G401 (cell line): ENCODE measurements around the gene LOXL3. TPM values are rescaled to one million over a fixed set of nuclear protein-coding genes. Genes with fewer than 3 reads are reported as not detected.
A peak's percentile ranks its signal among the peaks of the same experiment; 100 is the strongest.

Experiments used
- DNase-seq: peaks from one replicate; pipeline ENCODE4 v3.0.0-alpha.2; 2015; ENCODE audit warnings: low spot score
- in situ Hi-C: cut with HindIII; loops from 2 replicates; pipeline ENCODE4 v1.10.0; 2016; ENCODE audit warnings: low sequenced_read_pairs, mixed read lengths
- total RNA-seq: library from RNA; depleted of rRNA; stranded (reverse); fragments of >200 nt; shearing (Covaris generic); gene quantifications from 2 replicates; pipeline ENCODE4 v1.2.3, GENCODE V29; 2014

The LOXL3 gene
- total RNA-seq, 1 experiment from 2014 or later = 11.4 TPM

- DNase-seq = no peak
- in situ Hi-C loops = no loop called here
These were observed 40.0 kb downstream of the LOXL3 start for GRCh38 chr2:74513605-74514367.

DNA sequence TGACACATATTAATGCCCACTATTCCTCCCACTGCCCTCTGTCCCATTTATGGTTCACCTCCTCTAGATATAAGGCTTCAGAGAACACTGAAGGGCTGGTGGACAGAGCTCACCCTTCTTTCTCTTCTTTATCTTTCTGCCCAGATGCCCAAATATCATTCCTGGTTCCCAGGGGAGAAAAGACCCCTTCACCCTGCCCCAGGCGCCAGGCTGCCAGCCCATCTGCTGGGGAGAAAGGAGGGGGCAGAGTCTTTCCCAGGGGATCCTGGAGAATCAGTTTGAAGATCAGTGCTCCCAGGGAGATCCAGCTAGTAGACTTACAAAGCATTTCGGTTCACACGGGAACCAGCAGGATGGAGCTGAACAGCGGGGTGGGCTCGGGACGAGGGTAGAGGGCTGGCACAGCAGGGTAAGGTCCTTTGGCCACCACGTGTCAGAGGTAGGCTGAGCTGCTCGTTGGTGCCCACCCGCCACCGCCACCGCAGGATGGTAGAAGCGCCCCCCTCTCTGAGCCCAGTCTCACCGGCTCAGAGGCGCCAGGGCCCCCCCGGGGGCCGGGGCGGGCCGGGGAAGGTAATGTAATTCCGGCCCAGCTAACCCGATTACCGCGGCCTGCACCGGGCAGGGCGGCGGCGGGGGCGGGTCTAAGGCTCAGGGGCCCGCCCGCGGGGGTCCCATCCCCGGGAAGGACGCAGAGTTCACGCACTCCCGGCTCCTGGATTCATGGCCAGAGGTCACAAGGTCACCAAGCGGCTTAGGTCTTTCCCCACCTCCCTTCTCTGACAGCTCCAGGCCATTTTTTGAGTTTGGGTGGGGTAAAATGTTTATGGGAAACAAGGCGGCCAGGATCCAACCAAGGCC, 40.8 kb downstream of the LOXL3 start:
- in situ Hi-C loops = no loop called here
- DNase-seq = no peak

GRCh38 chr2:74511104-74511989, 42.4 kb downstream of the LOXL3 start:
- DNase-seq = no peak
- in situ Hi-C loops = no loop called here

DNA sequence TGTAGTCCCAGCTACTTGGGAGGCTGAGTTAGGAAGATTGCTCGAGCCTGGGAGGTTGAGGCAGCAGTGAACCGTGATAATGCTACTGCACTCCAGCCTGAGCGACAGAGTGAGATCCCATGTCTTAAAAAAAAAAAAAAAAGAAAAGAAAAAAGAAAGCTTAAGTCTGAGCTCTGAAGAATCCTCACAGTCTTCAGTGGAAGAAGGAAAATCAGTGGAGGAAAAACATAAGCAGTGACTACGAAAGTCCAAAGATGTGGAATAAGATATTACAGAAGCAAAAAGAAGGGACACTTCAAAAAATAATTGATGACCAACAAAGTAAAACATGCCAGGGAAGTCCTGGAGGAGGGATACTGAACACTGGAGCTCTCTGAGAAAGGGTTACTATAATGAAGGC, 43.5 kb downstream of the LOXL3 start:
- no peak for DNase-seq
- in situ Hi-C loops = no loop called here

- in situ Hi-C loops = no loop called here
- DNase-seq = peak; percentile 59
These were observed 45.7 kb downstream of the LOXL3 start for GRCh38 chr2:74507926-74508520.

GRCh38 chr2:74507145-74507925, 46.4 kb downstream of the LOXL3 start, which contains the start of gene PCGF1:
PCGF1 (minus strand) TSS chr2:74507695; CDS start chr2:74507668, 27 bp downstream.
- in situ Hi-C loops = no loop called here

GRCh38 chr2:74505448-74506246, 48.1 kb downstream of the LOXL3 start:
- DNase-seq = no peak
- in situ Hi-C loops = no loop called here

More at GRCh38 chr2:74507145-74507925, 46.4 kb downstream of the LOXL3 start, which contains the start of gene PCGF1:
- DNase-seq = peak; percentile 99

GRCh38 chr2:74504591-74504990, 49.2 kb downstream of the LOXL3 start:
- DNase-seq = no peak
- in situ Hi-C loops = no loop called here

- in situ Hi-C loops = no loop called here
These were observed 50.0 kb downstream of the LOXL3 start for GRCh38 chr2:74503506-74504475.

GRCh38 chr2:74502720-74503505, 50.8 kb downstream of the LOXL3 start:
- in situ Hi-C loops = no loop called here
- DNase-seq = no peak

More at GRCh38 chr2:74503506-74504475, 50.0 kb downstream of the LOXL3 start:
- no peak for DNase-seq

GRCh38 chr2:74502147-74502719, 51.5 kb downstream of the LOXL3 start:
- in situ Hi-C loops = no loop called here
- DNase-seq = no peak

GRCh38 chr2:74501335-74502071, 52.2 kb downstream of the LOXL3 start:
- DNase-seq = no peak
- in situ Hi-C loops = no loop called here

DNA sequence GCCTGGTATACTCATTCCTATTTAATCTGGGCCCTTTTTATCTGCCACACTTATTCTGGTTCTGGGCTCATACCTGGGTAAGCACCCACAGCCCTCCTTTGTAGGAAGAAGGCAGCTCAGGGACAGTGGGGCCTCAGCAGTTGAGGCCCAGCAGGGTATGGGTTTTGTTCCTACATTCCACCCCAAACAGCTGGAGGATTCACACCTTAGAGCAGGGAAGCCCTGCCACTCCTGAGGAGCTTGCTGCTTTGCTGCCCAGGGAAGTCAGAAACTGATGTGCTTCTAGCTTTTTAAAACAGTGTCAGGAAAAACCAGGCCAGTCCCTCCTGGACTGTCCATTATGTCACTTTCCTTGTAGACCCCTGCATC, 53.2 kb downstream of the LOXL3 start:
- in situ Hi-C loops = no loop called here
- DNase-seq = no peak

- in situ Hi-C loops = no loop called here
- DNase-seq = no peak
These were observed 53.7 kb downstream of the LOXL3 start for GRCh38 chr2:74499940-74500577.
